Muscle of back (tissue), 11 donors: ENCODE results near the gene HES4. TPM values are rescaled to one million over a fixed set of nuclear protein-coding genes. Genes with fewer than 3 reads are reported as not detected.
"Not testable (repeated sequence)": the region's sequence is repeated elsewhere in the genome, so short reads cannot be mapped to it uniquely, and the experiment has no call there.

Source experiments
- DNase-seq, 3 donors: peaks; one replicate each; pipeline versions ENCODE4 v3.0.0 to v3.0.0-alpha.2; 2013
- polyA plus RNA-seq, 10 donors: library from polyadenylated mRNA; unstranded; fragments of 120-200 nt; gene quantifications; one replicate each; pipeline ENCODE4 v1.2.1, GENCODE V29; 2013; ENCODE audit not compliant: insufficient read length in 10 of 10

HES4 gene
- polyA plus RNA-seq, 10 donors: 7.4 to 18.4 (median 12.8) TPM

DNA sequence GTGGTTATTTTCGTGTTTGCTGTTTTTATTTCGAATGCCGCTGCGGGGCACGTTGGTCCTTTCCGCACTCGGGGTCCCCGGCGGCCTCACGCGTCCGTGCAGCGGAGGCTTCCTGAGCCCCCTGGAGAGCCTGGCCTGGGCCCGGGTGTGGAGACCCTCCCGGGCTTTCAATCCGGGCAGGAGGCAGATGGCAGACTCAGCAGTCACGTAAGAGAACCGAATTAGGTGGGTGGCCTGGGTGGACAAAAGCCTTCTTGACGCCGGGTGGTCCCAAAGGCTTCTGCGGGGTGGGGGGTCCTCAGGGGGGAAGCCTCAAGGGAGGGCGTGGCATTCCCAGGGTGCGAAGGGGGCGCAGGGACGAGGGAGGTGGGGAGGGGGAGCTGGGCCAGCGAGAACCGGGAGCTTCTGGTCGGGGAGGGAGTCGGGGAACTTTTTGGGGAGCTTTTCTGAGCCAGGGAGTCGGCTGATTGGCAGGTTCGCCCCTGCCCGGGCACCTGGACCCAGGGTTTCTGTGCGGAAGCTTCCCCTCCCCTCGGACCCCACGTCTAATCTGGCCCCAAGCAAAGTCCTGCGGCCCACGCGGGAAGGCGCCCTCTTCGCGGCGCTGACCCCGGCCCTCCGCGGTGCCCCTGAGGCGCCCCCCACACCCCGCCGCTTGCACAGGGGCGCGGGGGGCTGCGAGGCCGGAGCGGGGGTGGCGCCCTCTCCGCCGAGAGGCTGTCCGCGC, 1.3 kb upstream of the HES4 start:
- no peak for DNase-seq

DNA sequence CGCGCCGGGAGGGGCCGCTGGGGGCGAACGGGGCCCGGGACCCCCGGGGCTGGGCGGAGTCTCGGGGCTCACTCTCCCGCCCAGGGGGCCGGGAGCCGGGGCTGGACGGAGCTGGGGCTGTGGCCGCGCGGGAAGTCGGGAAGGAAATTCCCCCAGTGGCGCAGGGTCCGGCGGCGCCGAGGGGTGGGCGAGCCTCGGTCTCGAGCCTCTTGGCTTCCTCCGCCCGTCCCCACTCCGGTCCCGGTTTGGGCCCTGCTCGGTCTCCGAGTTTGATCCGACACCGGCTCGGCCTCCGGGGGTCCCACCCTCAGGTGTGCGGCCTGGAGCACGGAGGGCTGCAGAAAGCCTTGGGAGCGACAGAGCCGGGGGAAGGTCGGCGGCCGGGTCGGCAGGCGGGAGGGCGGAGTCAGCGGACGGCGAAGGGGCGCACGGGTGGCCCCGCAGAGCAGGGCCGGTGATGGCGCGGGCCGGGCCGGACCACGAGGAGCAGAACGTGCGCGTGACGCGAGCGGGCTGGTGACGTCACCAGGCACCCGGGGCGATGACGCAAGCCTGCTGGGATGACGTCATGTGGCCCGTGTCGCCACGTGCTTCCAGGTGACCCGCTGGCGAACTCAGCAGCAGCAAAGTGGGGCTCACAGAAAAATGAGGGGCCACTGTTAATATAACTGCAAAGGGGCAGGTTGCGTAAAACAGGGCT, 610 bp upstream of the HES4 start:
- DNase-seq: peak; percentile 73 to 96 (median 87)

DNA sequence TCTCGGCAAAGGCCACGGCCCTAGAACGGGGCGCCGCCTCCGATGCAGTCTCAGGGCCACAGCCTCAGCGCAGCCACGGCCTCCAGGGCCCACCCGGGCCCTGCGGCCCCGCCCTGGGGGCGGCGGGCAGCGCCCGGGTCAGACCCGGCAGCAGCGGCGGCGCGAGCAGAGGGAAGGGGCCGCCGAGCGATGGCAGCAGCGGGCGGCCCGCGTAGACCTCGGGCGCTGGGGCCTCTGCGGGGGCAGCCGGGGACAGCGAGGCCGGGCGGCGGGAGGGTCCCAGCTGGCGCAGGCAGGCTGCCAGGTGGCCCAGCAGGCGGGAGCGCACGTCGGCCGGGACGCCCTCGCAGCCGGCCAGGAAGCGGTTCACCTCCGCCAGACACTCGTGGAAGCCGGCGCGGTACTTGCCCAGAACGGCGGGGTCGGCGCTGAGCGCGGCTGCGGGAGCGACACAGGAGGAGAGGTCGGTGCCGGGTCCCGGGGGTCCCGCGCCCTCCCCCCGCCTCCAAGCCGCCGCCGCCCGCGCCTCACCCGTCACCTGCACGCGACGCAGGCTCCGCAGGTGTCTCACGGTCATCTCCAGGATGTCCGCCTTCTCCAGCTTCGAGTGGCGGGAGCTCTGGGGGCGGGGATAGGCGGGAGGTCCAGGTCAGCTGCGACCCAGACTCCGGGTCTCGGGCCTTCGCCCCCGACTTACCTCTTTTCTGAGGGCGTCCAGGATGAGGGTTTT, 737 bp downstream of the HES4 start:
- peak in 2 of 3 donors; percentile 58 to 69 for DNase-seq

DNA sequence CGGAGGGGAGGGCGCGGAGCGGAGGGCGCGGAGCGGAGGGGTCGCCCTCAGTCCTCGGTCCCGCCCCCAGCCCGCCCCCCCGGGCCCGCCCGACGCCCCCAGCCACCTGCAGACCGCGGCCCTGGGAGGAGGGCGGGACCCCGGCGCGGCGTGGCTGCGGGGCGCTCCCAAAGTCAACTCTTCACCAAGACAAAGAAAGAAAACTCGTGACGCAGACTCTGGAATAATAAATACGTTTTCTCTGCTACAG, 1.2 kb downstream of the HES4 start:
- peak in 1 of 3 donors; percentile 69 for DNase-seq

DNA sequence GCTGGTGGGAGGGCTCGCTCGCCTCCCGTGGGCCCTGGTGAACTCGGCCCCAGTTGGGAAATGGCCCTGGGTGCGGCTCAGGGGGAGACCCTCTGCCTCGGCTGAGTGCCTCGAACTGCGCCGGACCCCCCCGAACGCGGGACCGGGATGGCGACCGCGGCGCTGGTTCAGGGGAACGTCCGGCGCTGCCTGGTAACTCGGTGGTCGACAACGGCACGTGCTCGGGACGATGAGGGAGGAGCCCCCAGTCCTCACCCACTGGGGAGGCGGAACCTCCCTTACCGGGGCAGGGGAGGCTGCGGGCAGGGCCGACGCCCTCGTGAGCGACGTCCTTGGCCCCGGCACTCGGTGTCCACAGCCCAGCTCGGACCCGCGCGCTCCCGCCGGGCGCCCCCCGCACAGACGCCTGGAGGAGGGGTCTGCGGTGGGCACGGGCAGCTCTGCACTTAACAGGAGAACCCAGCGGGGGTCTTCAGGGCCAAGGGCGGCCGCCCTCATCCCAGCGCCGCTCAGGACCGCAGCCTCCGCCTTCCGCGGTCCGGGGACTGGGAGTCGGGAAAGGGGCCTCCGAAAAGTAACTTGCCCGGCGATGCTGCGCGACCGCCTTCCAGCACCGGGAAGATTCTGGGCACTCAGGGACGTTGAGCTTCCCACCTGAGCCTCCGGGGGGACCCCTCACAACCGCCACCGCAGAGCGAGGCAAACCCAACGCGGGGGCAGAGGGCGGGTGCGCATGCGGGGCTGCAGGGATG, 1.7 kb downstream of the HES4 start:
- peak in 1 of 3 donors; percentile 51 for DNase-seq

DNA sequence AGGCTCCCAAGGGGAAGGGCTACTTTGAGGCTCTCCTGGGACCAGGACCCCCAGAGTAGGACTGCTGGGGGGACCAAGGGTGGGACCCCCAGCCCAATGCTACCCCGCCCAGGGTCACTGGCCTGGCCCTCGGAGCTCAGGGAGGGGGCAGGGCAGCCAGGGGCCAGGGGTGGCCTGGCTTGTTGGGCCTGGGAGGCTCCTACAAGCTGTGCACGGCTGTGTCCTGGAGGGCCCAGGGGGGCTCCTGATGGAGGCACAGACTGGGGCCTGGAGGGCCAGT, 2.2 kb downstream of the HES4 start:
- DNase-seq: no peak

DNA sequence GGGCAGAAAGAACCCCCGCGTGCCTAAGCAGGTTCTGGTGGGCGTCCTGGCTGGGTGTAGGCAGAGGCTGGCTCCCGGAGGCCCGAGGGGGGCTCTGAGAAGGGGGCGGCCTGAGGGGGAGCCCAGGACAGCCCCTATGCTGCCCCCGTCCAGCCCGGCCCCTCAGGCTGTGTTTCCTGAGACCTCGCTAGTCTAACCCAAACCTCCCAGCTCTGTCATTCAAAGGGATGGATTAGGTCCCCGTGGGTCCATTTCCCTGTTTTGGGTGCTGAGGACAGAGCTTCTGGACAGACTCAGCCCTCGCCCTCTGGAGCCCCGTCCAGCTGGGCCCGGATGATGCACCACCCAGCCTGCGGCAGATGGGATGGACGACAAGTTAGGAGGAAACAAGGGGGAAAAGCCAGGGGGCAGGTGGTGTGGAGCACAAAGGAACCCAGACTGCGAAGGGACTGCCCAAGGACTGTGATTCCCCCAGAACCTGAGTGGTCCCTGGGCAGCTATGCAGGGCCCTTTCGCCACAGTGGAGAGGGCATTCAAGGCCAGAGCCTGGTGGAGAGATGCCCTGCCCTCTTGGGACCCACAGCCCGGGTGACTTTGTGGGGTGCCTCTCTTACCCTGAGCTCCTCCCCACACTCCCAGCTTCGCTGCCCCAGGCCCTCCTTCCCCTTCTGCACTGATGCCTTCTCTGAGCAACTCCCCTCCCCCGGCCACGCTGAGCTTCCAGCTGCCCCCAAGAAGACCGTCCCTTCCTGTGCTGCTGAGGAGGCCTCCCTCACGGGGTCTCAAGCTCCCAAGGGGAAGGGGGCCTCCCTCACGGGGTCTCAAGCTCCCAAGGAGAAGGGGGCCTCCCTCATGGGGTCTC, 2.8 kb downstream of the HES4 start:
- DNase-seq: no peak

DNA sequence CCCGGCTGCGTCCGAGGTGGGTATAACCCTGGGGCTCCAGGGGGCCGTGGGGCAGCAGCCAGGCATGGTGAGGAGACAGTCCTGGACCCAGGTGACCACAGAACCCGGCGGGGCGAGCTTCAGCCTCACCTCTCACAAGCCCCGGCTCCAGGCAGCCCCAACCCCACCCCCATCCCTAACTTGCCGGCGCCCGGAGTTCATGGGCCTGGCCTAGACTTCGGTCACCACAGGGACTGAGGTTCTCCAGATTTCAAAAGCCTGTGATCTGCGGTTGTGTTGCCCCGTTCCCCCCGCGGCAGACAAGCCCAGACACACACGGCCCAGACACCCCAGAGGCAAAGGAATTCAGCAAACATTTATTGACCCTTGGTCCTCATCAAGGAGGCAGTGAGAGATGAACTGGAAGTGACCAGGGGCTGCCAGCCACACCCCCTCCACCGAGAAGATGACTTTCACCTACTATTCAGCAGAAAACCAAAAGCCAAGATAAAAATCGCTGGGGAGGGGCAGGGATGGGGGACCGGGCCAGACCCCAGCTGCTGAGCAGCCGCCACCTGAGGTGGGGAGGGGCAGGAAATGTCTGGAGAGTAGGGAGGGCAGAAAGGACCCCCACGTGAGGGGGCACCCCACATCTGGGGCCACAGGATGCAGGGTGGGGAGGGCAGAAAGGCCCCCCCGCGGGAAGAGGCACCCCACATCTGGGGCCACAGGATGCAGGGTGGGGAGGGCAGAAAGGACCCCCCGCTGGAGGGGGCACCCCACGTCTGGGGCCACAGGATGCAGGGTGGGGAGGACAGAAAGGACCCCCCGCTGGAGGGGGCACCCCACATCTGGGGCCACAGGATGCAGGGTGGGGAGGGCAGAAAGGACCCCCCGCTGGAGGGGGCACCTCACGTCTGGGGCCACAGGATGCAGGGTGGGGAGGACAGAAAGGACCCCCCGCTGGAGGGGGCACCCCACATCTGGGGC, 3.9 kb downstream of the HES4 start:
- DNase-seq: peak in 1 of 3 donors; percentile 11

DNA sequence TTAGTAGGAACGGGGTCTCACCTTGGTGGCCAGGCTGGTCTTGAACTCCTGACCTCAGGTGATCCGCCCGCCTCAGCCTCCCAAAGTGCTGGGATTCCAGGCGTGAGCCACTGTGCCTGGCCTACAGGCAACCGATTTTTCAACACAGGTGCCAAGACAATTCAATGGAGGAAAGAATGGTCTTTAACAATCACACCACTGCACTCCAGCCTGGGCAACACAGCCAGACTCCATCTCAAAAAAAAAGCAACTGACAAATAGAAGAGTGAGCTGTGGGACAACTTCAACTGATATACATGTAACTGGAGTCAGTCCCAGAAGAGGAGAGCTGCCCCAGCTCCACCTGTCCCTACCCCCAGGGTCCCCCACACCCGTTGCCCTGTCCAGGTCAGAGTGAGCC, 5.4 kb downstream of the HES4 start:
- not testable (repeated sequence) for DNase-seq

DNA sequence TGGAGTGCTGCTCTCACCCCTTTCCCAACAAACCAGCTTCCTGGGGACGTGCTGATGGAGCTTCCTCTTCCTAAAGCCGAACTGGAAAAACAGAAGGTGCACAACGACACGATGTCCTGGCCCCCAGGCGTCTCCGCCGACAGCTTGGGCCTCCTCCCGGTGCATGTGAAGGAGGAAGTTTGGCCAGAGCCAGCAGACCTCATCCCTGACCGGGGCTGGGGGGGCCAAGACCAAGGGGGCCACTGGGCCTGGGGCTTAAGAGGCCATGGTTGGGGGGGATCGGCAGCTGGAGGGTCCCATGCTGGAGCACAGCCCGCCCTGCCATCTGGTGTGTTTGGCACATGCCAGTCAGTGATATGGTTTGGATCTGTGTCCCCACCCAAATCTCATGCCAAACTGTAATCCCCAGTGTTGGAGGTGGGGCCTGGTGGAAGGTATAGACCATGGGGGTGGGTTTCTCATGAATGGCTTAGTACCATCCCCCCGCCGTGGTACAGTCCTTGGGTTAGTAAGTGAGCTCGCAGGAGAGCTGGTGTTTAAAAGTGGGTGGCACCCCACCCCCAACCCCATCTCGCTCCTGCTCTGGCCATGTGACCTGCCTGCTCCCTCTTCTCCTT, 6.4 kb downstream of the HES4 start:
- DNase-seq: no peak

DNA sequence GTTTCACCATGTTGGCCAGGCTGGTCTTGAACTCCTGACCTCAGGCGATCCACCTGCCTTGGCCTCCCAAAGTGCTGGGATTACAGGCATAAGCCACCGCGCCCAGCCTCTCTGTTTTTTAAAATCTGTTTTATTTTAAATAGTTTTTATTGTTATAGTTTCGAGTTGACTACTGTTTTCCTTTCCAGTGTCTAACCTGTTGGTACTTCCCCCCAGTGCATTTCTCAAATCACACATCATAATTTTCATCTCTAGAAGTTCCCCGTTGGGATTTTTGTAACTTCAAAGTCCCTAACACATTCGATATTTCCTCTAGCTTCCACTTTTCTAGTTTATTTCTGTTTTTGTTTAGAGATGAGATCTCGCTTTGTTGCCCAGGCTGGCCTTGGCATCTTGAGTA, 7.5 kb downstream of the HES4 start:
- DNase-seq: no peak

DNA sequence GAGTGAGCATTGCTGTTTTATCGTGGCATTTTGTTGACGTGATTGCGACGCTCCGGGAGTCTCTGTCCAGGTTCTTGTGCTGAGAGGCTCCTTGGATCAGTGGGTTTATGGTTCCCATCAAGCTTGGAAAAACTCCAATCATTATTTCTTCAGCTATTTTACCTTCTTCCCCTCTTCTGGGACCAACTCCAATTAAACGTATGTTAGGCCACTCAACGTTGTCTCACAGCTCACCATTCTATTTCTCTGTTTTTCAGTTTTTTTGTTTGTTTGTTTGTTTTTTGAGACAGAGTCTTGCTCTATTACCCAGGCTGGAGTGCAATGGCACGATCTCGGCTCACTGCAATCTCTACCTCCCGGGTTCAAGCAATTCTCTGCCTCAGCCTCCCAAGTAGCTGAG, 8.0 kb downstream of the HES4 start:
- DNase-seq: no peak

DNA sequence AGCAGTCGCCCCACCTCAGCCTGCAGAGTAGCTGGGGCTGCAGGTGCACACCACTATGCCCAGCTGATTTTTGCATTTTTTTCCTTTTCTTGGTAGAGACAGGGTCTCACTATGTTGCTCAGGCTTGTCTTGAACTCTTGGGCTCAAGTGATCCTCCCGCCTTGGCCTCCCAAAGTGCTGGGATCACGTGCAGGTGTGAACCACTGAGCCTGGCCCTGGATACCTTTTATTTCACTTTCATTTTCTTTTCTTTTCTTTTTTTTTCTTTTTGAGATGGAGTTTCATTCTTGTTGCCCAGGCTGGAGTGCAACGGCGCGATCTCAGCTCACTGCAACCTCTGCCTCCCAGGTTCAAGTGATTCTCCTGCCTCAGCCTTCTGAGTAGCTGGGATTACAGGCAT, 8.6 kb downstream of the HES4 start:
- not testable (repeated sequence) for DNase-seq

DNA sequence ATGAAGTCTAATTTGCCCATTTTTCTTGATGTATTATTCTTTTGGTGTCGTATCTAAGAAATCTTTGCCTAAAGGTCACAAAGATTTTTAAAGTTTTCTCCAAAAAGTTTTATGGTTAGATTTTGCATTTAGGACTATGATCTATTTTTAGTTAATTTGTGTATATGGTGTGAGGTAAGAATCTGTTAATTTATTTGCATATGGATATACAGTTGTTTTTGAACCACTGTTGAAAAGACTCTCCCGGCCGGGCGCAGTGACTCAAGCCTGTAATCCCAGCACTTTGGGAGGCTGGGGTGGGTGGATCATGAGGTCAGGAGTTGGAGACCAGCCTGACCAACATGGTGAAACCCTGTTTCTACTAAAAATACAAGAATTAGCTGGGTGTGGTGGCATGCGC, 11.8 kb downstream of the HES4 start:
- not testable (repeated sequence) for DNase-seq

DNA sequence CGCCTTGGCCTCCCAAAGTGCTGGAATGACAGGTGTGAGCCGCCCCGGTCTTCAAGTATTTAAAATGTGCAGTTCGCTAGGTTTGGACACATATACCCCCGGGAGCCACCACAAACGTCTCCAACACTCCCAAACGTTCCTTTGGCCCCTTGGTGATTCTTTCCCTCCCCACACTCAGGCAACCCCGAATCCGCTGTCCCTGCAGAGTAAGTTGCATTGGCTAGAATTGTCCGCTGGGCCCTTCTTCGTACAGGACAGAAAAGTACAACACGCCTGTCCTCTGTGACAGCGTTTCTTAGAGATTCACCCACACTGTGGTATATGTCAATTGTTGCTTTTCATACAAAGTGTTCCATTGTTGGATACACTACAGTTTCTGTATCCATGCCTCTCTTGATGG, 14.8 kb downstream of the HES4 start:
- DNase-seq: no peak

DNA sequence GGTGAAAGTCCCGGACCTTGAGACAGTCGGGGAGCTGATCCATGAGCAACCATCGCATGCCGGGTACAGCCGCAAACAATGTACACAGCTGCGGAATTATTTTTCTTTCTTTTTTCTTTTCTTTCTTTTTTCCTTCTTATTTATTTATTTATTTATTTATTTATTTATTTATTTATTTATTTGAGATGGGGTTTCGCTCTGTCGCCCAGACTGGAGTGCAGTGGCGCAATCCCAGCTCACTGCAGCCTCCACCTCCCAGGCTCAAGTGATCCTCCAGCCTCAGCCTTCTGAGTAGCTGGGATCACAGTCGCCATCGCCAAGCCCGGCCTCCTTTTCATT, 15.5 kb downstream of the HES4 start:
- no peak for DNase-seq

DNA sequence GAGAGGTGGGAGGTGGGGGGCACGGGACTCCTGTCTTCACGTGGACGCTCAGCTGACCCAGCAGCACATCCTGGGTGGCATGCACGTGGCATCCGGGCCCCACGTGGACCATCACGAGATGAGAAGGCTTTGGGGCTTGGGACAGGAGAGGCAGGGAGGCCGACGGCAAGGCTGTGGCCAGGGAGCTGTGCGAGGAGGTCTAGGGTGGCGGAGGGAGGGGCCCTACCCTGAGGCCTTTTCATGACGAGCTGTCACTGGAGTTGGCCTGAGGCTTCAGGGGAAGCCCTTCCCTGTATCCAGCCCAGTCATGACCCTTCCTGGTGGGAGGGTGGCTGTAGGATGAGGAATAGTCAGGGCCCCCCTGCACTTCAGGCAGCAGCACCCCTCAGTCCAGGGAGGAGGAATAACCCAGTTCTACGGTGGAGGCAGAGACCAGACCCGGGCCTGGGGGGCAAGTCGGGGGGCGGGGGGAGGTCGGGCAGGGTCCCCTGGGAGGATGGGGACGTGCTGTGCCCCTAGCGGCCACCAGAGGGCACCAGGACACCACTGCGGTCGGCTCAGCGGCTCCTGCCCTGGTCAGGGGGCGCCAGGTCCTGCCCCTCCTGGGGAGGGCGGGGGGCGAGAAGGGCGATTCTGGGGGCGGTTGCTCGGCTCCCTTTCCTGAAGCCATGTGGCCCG, 16.0 kb downstream of the HES4 start:
- peak in 1 of 3 donors; percentile 61 for DNase-seq

DNA sequence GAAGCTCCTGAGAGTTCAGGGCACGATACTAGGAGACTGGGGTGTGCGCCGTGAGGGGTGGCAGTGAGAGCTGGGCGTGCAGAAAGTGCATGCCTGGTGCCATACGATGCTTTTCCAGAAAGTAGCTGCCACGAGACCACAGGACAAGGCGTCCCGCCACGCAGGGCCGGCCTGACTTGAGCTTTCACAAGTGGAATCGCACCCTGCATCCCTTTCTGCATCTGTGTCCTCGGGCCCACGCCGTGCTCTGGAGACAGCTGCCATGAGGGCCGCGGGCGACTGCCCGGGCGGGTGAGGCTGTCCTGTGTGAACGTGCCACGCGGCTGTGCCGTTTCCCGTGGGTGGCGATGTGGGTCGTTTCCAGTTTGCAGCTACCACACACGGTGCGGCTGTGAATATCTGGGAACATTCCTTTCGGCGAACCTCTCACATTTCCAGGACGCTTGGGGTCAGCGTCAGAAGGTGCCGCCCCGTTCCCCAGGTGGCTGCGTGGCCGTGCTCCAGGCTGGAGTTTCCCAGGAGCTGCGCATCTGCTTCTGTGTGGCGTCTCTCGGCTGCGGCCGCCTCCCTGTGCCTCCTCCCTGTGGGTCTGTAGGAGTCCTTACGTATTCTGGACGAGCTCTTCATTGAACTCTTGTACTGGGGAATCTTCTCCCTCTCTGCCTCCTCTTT, 17.0 kb downstream of the HES4 start:
- DNase-seq: no peak
